Measurements from ENCODE around the gene OSBPL2.

DNA sequence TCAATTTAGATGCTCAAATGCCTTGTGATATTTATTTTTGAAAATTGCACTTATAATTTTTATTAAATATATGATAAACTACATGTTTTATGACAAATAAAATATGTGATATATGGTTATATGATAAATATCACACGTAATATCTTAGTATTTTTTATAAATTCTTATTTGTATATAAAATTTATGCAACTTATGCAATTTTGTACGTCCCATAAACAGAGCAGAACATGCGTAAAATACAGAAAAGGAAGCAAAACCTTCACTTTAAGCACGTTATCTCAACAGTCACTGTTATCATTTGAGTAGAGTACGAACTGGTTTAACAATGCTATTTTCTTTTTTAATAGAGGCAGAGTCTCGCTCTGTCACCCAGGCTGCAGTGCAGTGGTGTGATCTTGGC is 48.8 kb downstream of the OSBPL2 start:
- TF ChIP-seq, protein P1, sequence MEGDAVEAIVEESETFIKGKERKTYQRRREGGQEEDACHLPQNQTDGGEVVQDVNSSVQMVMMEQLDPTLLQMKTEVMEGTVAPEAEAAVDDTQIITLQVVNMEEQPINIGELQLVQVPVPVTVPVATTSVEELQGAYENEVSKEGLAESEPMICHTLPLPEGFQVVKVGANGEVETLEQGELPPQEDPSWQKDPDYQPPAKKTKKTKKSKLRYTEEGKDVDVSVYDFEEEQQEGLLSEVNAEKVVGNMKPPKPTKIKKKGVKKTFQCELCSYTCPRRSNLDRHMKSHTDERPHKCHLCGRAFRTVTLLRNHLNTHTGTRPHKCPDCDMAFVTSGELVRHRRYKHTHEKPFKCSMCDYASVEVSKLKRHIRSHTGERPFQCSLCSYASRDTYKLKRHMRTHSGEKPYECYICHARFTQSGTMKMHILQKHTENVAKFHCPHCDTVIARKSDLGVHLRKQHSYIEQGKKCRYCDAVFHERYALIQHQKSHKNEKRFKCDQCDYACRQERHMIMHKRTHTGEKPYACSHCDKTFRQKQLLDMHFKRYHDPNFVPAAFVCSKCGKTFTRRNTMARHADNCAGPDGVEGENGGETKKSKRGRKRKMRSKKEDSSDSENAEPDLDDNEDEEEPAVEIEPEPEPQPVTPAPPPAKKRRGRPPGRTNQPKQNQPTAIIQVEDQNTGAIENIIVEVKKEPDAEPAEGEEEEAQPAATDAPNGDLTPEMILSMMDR (IDR thresholded peaks at IDR 0.05), result no peak
- TF ChIP-seq, protein P2, sequence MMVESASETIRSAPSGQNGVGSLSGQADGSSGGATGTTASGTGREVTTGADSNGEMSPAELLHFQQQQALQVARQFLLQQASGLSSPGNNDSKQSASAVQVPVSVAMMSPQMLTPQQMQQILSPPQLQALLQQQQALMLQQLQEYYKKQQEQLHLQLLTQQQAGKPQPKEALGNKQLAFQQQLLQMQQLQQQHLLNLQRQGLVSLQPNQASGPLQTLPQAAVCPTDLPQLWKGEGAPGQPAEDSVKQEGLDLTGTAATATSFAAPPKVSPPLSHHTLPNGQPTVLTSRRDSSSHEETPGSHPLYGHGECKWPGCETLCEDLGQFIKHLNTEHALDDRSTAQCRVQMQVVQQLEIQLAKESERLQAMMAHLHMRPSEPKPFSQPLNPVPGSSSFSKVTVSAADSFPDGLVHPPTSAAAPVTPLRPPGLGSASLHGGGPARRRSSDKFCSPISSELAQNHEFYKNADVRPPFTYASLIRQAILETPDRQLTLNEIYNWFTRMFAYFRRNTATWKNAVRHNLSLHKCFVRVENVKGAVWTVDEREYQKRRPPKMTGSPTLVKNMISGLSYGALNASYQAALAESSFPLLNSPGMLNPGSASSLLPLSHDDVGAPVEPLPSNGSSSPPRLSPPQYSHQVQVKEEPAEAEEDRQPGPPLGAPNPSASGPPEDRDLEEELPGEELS (CRISPR knock-in tag; IDR thresholded peaks at IDR 0.05), result no peak
- TF ChIP-seq USF1 (CRISPR knock-in tag; IDR thresholded peaks at IDR 0.05) (no peak), CREB1 (CRISPR knock-in tag; IDR thresholded peaks at IDR 0.05) (no peak)
- TF ChIP-seq, protein P3, sequence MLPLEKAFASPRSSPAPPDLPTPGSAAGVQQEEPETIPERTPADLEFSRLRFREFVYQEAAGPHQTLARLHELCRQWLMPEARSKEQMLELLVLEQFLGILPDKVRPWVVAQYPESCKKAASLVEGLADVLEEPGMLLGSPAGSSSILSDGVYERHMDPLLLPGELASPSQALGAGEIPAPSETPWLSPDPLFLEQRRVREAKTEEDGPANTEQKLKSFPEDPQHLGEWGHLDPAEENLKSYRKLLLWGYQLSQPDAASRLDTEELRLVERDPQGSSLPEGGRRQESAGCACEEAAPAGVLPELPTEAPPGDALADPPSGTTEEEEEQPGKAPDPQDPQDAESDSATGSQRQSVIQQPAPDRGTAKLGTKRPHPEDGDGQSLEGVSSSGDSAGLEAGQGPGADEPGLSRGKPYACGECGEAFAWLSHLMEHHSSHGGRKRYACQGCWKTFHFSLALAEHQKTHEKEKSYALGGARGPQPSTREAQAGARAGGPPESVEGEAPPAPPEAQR (CRISPR knock-in tag; IDR thresholded peaks at IDR 0.05), result no peak

Measured in WTC11 (cell line).